Measurements from ENCODE around the gene PNRC1.
"Not testable (repeated sequence)": the region's sequence is repeated elsewhere in the genome, so short reads cannot be mapped to it uniquely, and the experiment has no call there.

The PNRC1 gene

GRCh38 chr6:89080281-89081128 lies at the start of gene PNRC1:
Gene PNRC1, plus strand, starts transcription at chr6:89080751. Its CDS starts 144 bp downstream, at chr6:89080895.
- peak; percentile 99 for DNase-seq

GRCh38 chr6:89032599-89032998 lies 48.0 kb upstream of the PNRC1 start:
- DNase-seq = no peak

- DNase-seq = no peak
These were observed 47.1 kb upstream of the PNRC1 start for GRCh38 chr6:89033461-89033860.

- DNase-seq = not testable (repeated sequence)
These were observed 46.4 kb upstream of the PNRC1 start for GRCh38 chr6:89034116-89034515.

GRCh38 chr6:89034586-89035251 lies 45.8 kb upstream of the PNRC1 start:
- DNase-seq = no peak

- no peak for DNase-seq
These were observed 45.1 kb upstream of the PNRC1 start for GRCh38 chr6:89035252-89036101.

GRCh38 chr6:89037141-89037900 lies 43.2 kb upstream of the PNRC1 start:
- DNase-seq = no peak

GRCh38 chr6:89037901-89038293 lies 42.7 kb upstream of the PNRC1 start:
- DNase-seq = not testable (repeated sequence)

GRCh38 chr6:89042664-89043063 lies 37.9 kb upstream of the PNRC1 start:
- no peak for DNase-seq

GRCh38 chr6:89044328-89045010 lies 36.1 kb upstream of the PNRC1 start:
- DNase-seq = no peak

GRCh38 chr6:89045011-89045387 lies 35.6 kb upstream of the PNRC1 start:
- DNase-seq = no peak

GRCh38 chr6:89045576-89045975 lies 35.0 kb upstream of the PNRC1 start:
- DNase-seq = no peak

GRCh38 chr6:89047473-89047872 lies 33.1 kb upstream of the PNRC1 start:
- no peak for DNase-seq

GRCh38 chr6:89048288-89048923 lies 32.1 kb upstream of the PNRC1 start:
- no peak for DNase-seq

- no peak for DNase-seq
These were observed 31.6 kb upstream of the PNRC1 start for GRCh38 chr6:89048985-89049384.

- DNase-seq = no peak
These were observed 30.4 kb upstream of the PNRC1 start for GRCh38 chr6:89050155-89050554.

- DNase-seq = no peak
These were observed 29.9 kb upstream of the PNRC1 start for GRCh38 chr6:89050697-89051096.

- DNase-seq = no peak
These were observed 28.9 kb upstream of the PNRC1 start for GRCh38 chr6:89051676-89052075.

- no peak for DNase-seq
These were observed 26.3 kb upstream of the PNRC1 start for GRCh38 chr6:89054208-89054607.

- no peak for DNase-seq
These were observed 22.8 kb upstream of the PNRC1 start for GRCh38 chr6:89057759-89058158.

GRCh38 chr6:89058627-89059026 lies 21.9 kb upstream of the PNRC1 start:
- DNase-seq = no peak

- DNase-seq = no peak
These were observed 21.3 kb upstream of the PNRC1 start for GRCh38 chr6:89059227-89059626.
